IPS DF 4.7 (cell line): ENCODE data around the gene TEX47.

ENCODE experiments used
- DNase-seq: peaks from one replicate; pipeline ENCODE4 v3.0.0-alpha.2; 2013; ENCODE audit warnings: low spot score; ENCODE audit errors: extremely low read depth

TEX47 gene

GRCh38 chr7:88746126-88746525 is 49.4 kb downstream of the TEX47 start:
- DNase-seq: no peak
